Fibroblast of mammary gland (primary cell): ENCODE results near the gene EEF2K.
"Not testable (repeated sequence)": the region's sequence is repeated elsewhere in the genome, so short reads cannot be mapped to it uniquely, and the experiment has no call there.

Experiments used
- DNase-seq: peaks from one replicate; pipeline ENCODE4 v3.0.0-alpha.2; 2010; ENCODE audit warnings: low read depth
- H3K4me3 ChIP-seq: 2 replicates; pipeline ENCODE4 v1.5.1; 2011; ENCODE audit warnings: low read depth, mild to moderate bottlenecking, low read length, moderate library complexity; ENCODE audit not compliant: control insufficient read depth
- CTCF ChIP-seq: conservative IDR thresholded peaks from 2 replicates; pipeline ENCODE4 v1.5.1; 2011; ENCODE audit warnings: low read depth, low read length, inconsistent platforms; ENCODE audit not compliant: control insufficient read depth, insufficient read depth

Gene EEF2K

GRCh38 chr16:22297871-22298733 is 92.0 kb downstream of the EEF2K start:
- TF ChIP-seq CTCF: no peak
- H3K4me3 ChIP-seq: peak overlapping the region; percentile 91
- peak; percentile 96 for DNase-seq

GRCh38 chr16:22299036-22299435 is 93.0 kb downstream of the EEF2K start:
- no peak for DNase-seq
- TF ChIP-seq CTCF: no peak
- no peak overlapping the region for H3K4me3 ChIP-seq

DNA sequence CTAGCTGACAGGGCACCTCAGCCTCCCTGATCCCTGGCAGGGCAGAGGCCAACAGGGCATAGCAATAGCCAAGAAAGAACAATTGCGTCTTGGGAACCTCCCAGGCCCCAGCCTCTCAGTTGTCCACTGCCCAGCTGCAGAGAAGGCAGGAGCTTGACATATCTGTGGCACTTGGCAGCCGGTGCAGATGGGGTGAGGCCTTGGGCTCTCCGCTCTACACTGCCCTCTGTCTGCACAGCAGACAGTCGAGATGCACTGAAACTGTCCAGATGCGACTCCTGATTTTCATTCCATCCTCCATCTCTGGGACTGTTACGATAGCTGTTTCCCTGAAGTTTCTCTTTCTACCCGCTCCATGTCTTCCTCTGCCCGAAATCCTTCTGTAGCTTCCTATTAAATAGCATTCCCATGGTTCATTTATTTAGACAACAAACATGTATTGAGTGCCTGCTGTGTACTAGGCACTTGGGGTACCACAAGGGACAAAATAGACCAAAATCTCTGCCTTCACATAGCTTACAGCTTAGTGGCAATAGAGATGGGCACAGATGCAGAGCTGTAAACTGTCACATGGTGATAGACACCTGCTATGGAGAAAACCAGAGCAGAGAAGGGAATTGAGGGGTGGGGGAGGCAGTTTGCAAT is 94.5 kb downstream of the EEF2K start:
- TF ChIP-seq CTCF: peak; percentile 79
- H3K4me3 ChIP-seq: no peak overlapping the region
- DNase-seq: peak; percentile 68

DNA sequence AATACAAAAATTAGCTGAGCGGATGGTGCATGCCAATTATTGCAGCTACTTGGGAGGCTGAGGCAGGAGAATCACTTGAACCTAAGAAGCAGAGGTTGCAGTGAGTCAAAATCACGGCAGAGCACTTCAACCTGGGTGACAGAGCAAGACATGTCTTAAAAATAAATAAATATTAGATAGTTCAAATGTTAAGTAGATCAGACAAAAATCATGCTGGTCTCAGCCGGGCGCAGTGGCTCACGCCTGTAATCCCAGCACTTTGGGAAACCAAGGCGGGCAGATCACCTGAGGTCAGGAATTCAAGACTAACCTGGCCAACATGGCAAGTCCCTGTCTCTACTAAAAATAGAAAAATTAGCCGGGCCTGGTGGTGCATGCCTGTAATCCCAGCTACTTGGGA is 95.3 kb downstream of the EEF2K start:
- H3K4me3 ChIP-seq, DNase-seq: not testable (repeated sequence)

DNA sequence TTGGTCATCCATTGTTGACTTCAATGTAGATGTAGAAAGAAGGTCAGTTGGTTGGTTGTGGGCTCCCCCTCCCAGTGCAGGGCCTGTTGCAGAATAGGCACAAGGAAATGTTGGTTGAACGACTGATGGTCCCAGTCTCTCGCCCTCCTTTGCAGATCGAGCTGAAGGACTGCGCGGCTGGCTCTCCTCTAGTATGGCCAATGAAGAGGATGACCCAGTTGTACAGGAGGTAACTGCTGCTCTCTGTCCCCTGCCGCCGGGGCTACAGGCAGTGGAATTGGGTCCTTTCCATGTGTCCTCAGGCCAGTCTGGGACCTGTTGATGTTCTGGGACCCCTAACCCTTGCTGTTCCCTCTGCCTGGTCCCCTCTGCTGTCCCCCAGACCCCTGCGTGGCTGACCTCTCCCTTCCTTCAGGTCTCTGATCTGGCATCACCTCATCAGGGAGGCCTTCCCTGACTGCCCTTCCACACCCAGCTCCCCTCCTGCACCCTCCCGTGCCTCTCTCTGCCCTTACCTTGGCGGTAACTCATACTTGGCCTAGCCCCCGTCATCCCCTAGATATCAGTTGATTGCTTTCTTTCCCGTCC is 96.8 kb downstream of the EEF2K start:
- no peak overlapping the region for H3K4me3 ChIP-seq
- no peak for TF ChIP-seq CTCF
- no peak for DNase-seq

DNA sequence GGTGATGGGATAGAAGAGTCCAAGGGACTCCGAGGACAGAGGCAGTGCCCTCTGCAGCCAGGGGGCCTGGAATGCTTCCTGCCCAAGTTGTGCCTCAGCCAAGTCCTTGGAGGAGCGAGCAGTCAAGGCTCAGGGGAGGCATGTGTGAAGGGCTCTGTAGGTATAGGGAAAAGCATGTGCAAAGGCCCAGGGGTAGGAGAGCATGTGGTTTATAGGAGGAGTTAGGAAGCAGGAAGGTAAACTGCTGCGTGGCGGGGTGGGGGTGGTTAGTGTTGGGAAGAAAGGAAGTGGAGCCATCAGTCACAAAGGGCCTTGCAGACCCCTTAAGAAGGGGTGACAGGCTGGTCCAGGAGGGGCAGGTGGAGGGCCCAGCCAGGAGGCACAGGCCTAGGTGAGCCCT is 98.3 kb downstream of the EEF2K start:
- no peak for DNase-seq
- H3K4me3 ChIP-seq: no peak overlapping the region
- TF ChIP-seq CTCF: no peak

GRCh38 chr16:22306788-22307187 is 100.7 kb downstream of the EEF2K start:
- TF ChIP-seq CTCF: no peak
- H3K4me3 ChIP-seq: no peak overlapping the region
- no peak for DNase-seq
